Osteoblast (primary cell): ENCODE measurements around the gene FA2H. TPM values are rescaled to one million over a fixed set of nuclear protein-coding genes. Genes with fewer than 3 reads are reported as not detected.

Experiments
- DNase-seq: peaks from one replicate; pipeline ENCODE4 v3.0.0; 2011; ENCODE audit warnings: low spot score, mixed read lengths; ENCODE audit not compliant: insufficient read length; ENCODE audit errors: missing footprints
- H2AFZ ChIP-seq: 2 replicates; pipeline ENCODE4 v1.6.0; 2011; ENCODE audit warnings: mild to moderate bottlenecking, low read length
- H3K27ac ChIP-seq: 2 replicates; pipeline ENCODE4 v1.5.1; 2011; ENCODE audit warnings: mild to moderate bottlenecking, low read depth, low read length, moderate library complexity
- H3K27me3 ChIP-seq: 2 replicates; pipeline ENCODE4 v1.6.0; 2012; ENCODE audit warnings: mild to moderate bottlenecking, control low read depth, inconsistent platforms, low read length, moderate library complexity; ENCODE audit not compliant: insufficient read depth
- H3K36me3 ChIP-seq: 2 replicates; pipeline ENCODE4 v1.5.1; 2011; ENCODE audit warnings: mild to moderate bottlenecking, low read length, control low read depth, moderate library complexity; ENCODE audit not compliant: insufficient read depth
- H3K4me1 ChIP-seq: 2 replicates; pipeline ENCODE4 v1.5.1; 2011; ENCODE audit warnings: mild to moderate bottlenecking, low read length, control low read depth, moderate library complexity; ENCODE audit not compliant: insufficient read depth
- H3K4me2 ChIP-seq: 2 replicates; pipeline ENCODE4 v1.6.0; 2011; ENCODE audit warnings: mild to moderate bottlenecking, low read length; ENCODE audit not compliant: insufficient read depth
- H3K4me3 ChIP-seq: fragments of 200-600 bp; sonication (generic); 3 replicates; pipeline ENCODE4 v1.5.1; 2012; ENCODE audit warnings: mild to moderate bottlenecking, low read length, inconsistent platforms; ENCODE audit not compliant: insufficient read depth
- H3K79me2 ChIP-seq: 2 replicates; pipeline ENCODE4 v1.6.0; 2012; ENCODE audit warnings: mild to moderate bottlenecking, low read length, control low read depth, inconsistent platforms; ENCODE audit not compliant: insufficient read depth
- H3K9me3 ChIP-seq: 2 replicates; pipeline ENCODE4 v1.5.1; 2011; ENCODE audit warnings: low read depth, low read length, control low read depth
- H4K20me1 ChIP-seq: 2 replicates; pipeline ENCODE4 v1.6.0; 2012; ENCODE audit warnings: mild to moderate bottlenecking, low read length, control low read depth; ENCODE audit not compliant: insufficient read depth
- total RNA-seq: library from RNA; depleted of rRNA; stranded (reverse); fragments of >200 nt; gene quantifications from 2 replicates; pipeline ENCODE4 v1.2.3, GENCODE V29; 2012
- TF ChIP-seq, protein P1 (sequence below): IDR thresholded peaks from 2 replicates; pipeline ENCODE4 v1.5.1; 2011; ENCODE audit warnings: mild to moderate bottlenecking, low read depth, low read length, moderate library complexity; ENCODE audit errors: extremely low read depth

Gene FA2H
- total RNA-seq, 1 donor, result not detected

DNA sequence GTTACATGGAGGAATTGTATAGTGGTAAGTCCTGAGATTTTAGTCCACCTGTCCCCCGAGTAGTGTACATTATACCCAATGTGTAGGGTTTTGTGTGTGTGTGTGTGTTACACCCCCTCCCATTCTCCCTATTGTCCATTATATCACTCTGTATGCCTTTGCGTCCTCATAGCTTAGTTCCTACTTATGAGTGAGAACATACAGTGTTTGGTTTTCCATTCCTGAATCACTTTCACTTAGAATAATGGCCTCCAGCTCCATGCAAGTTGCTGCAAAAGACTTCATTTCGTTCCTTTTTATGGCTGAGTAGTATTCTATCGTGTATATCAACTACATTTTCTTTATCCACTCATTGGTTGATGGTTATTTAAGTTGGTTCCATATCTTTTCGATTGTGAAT, 635 bp upstream of the FA2H start:
- no peak for DNase-seq
- no peak overlapping the region for H2AFZ ChIP-seq
- H3K9me3 ChIP-seq, result no peaks in the 10 kb centered on the region
- no peak overlapping the region for H3K4me2 ChIP-seq
- H3K4me3 ChIP-seq, result no peak overlapping the region
- H4K20me1 ChIP-seq, result no peaks in the 10 kb centered on the region
- no peak overlapping the region for H3K27ac ChIP-seq
- H3K79me2 ChIP-seq, result no peaks in the 10 kb centered on the region
- H3K27me3 ChIP-seq, result peaks cover 55% of the 10 kb centered on the region
- H3K4me1 ChIP-seq, result no peaks in the 10 kb centered on the region
- TF ChIP-seq, protein P1, sequence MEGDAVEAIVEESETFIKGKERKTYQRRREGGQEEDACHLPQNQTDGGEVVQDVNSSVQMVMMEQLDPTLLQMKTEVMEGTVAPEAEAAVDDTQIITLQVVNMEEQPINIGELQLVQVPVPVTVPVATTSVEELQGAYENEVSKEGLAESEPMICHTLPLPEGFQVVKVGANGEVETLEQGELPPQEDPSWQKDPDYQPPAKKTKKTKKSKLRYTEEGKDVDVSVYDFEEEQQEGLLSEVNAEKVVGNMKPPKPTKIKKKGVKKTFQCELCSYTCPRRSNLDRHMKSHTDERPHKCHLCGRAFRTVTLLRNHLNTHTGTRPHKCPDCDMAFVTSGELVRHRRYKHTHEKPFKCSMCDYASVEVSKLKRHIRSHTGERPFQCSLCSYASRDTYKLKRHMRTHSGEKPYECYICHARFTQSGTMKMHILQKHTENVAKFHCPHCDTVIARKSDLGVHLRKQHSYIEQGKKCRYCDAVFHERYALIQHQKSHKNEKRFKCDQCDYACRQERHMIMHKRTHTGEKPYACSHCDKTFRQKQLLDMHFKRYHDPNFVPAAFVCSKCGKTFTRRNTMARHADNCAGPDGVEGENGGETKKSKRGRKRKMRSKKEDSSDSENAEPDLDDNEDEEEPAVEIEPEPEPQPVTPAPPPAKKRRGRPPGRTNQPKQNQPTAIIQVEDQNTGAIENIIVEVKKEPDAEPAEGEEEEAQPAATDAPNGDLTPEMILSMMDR, result no peak
- no peaks in the 10 kb centered on the region for H3K36me3 ChIP-seq

DNA sequence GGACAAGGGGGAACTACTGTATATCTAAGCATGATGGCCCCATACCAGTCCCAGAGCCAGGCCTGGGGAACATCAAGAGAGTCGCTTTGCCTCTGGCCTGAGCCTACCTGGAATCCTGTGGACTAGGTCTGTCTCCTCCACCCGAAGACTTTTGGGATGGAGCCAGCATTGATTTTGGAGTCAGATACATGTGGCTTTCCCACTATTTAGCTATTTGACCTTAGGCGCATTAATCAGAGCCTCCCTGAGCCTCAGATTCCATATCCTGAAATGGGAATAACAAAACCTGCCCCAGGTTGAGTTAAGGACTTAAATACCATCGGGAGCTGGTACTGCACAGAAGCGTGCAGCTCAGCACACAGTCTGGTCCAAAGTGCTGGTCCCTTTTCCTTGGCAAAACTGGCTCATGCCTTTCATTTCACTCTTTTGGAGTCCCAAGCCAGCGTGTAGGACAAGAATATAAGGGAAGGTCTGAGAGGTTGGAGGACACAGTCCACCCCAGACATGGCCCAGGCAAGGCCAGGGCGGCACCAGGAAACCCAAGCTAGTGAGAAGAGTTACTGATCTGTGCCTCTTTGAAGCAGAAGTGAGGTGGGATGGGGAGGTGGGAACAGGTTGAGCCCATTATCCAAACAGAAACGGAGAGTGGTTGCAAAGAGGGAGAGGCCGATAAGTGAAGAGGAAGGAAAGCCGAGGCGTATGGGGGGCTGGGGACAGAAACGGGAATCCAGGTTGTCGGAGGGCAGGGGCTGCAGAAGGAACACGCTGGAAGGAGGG, 986 bp downstream of the FA2H start:
- no peaks in the 10 kb centered on the region for H3K36me3 ChIP-seq
- no peaks in the 10 kb centered on the region for H3K4me1 ChIP-seq
- no peak overlapping the region for H2AFZ ChIP-seq
- H3K27ac ChIP-seq, result no peak overlapping the region
- peak; percentile 72 for DNase-seq
- H3K79me2 ChIP-seq, result no peaks in the 10 kb centered on the region
- TF ChIP-seq, protein P1, result no peak
- H3K27me3 ChIP-seq, result peaks cover 43% of the 10 kb centered on the region
- H3K4me2 ChIP-seq, result no peak overlapping the region
- no peak overlapping the region for H3K4me3 ChIP-seq
- H4K20me1 ChIP-seq, result no peaks in the 10 kb centered on the region
- H3K9me3 ChIP-seq, result no peaks in the 10 kb centered on the region

DNA sequence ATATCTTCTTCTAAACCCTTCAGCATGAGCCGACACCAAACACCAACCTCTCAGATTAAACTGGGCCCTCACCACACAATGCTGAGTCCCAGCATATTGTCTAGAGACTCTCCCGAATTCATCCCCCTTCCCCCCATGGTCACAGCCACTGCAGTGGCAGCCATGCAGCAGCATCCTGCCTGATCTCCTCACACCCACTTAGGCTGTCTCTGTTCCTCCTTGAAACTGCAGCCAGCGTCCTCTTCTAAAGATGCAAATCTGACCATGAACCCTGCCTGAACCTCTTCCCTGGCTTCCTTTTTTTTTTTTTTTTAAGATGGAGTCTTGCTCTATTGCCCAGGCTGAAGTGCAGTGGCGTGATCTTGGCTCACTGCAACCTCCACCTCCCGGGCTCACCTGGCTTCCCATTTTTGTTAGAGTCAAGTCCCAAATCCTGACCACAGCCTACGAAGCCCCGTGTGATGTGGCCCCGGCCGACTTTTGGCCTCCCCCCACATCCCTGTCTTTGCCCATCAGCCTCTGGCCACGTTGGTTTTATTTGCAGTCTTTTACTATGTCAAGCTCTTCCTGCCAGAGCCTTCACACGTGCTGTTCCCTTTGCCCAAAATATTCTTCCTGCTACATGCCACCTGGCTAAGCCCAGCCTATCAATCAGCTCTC, 2.8 kb downstream of the FA2H start:
- no peak overlapping the region for H3K4me3 ChIP-seq
- no peak overlapping the region for H3K4me2 ChIP-seq
- peaks cover 44% of the 10 kb centered on the region for H3K27me3 ChIP-seq
- peaks cover 3% of the 10 kb centered on the region for H3K9me3 ChIP-seq
- H3K79me2 ChIP-seq, result no peaks in the 10 kb centered on the region
- H2AFZ ChIP-seq, result no peak overlapping the region
- no peak overlapping the region for H3K27ac ChIP-seq
- DNase-seq, result no peak
- TF ChIP-seq, protein P1, result no peak
- no peaks in the 10 kb centered on the region for H3K4me1 ChIP-seq
- H3K36me3 ChIP-seq, result no peaks in the 10 kb centered on the region
- H4K20me1 ChIP-seq, result no peaks in the 10 kb centered on the region

DNA sequence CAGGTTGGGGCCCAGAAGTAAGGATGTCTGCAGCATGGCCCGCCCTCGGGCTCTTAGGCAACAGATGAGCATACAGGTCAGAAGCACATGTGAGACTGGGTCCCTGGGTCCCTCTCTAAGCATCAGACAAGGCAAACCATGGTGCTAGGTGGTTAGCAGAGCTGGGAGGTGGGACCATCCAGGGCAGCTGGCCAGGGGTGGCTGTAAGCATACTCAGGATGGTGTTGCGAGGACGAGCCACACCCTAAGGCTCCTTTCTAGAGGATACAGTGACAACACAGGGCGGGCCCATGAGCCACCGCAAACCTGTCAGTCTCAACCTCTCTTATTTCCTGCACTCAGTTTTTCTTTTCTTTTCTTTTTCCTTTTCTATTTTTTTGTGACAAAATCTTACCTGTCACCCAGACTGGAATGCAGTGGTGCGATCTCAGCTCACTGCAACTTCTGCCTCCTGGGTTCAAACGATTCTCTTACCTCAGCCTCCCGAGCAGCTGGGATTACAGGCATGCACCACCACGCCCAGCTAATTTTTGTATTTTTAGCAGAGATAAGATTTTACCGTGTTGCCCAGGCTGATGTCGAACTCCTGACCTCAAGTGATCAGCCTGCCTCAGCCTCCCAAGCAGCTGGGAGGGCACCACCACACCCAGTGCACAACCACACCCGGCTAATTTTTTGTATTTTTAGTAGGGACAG, 3.6 kb downstream of the FA2H start:
- Histone ChIP-seq H3K79me2 (no peaks in the 10 kb centered on the region), H4K20me1 (no peaks in the 10 kb centered on the region), H3K9me3 (peaks cover 3% of the 10 kb centered on the region), H3K4me1 (no peaks in the 10 kb centered on the region), H3K4me2 (no peak overlapping the region), H2AFZ (no peak overlapping the region), H3K27ac (no peak overlapping the region), H3K36me3 (no peaks in the 10 kb centered on the region), H3K27me3 (peaks cover 44% of the 10 kb centered on the region), H3K4me3 (no peak overlapping the region)
- no peak for DNase-seq
- TF ChIP-seq, protein P1, result no peak
